Upper lobe of left lung (tissue), 4 donors: ENCODE measurements around the gene IL10RB.

ENCODE experiments used
- POLR2A ChIP-seq, 4 donors: fragments of 450-650 bp; IDR thresholded peaks; one replicate each; pipeline ENCODE4 v1.5.1; 2016 to 2017; ENCODE audit warnings: antibody characterized with exemption in 4 of 4, mild to moderate bottlenecking in 2 of 4
- TF ChIP-seq, protein P1 (sequence below), 6 experiments: fragments of 450-650 bp in 4 of 6; fragments of 200-600 bp in 2 of 6; sonication (generic) in 2 of 6; IDR thresholded peaks; one replicate each; pipeline ENCODE4 v1.5.1; 2016 to 2019; ENCODE audit warnings: antibody characterized with exemption in 6 of 6

DNA sequence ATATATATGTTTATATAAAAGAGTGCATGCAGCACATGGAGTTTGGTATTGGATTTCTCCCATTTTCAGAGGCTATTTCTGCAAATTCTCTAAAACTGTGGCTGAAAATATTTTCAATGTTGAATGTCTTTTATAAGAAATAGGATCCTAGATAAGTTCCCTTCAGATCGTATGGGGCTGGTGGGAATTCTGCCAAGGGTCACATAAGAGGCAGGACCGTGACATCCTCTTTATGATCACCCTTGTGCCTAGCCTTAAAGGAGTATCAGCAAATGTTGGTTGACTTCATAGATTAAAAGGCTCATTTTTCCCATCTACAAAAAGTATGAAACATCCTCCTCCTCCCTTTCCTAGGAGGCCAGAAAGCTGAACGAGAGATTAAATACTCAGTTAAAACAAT lies 37.7 kb upstream of the IL10RB start:
- no peak for TF ChIP-seq POLR2A (IDR thresholded peaks at IDR 0.05)
- TF ChIP-seq, protein P1, sequence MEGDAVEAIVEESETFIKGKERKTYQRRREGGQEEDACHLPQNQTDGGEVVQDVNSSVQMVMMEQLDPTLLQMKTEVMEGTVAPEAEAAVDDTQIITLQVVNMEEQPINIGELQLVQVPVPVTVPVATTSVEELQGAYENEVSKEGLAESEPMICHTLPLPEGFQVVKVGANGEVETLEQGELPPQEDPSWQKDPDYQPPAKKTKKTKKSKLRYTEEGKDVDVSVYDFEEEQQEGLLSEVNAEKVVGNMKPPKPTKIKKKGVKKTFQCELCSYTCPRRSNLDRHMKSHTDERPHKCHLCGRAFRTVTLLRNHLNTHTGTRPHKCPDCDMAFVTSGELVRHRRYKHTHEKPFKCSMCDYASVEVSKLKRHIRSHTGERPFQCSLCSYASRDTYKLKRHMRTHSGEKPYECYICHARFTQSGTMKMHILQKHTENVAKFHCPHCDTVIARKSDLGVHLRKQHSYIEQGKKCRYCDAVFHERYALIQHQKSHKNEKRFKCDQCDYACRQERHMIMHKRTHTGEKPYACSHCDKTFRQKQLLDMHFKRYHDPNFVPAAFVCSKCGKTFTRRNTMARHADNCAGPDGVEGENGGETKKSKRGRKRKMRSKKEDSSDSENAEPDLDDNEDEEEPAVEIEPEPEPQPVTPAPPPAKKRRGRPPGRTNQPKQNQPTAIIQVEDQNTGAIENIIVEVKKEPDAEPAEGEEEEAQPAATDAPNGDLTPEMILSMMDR (IDR thresholded peaks at IDR 0.05), result no peak
